ENCODE results near the gene SLC22A23.

The SLC22A23 gene

DNA sequence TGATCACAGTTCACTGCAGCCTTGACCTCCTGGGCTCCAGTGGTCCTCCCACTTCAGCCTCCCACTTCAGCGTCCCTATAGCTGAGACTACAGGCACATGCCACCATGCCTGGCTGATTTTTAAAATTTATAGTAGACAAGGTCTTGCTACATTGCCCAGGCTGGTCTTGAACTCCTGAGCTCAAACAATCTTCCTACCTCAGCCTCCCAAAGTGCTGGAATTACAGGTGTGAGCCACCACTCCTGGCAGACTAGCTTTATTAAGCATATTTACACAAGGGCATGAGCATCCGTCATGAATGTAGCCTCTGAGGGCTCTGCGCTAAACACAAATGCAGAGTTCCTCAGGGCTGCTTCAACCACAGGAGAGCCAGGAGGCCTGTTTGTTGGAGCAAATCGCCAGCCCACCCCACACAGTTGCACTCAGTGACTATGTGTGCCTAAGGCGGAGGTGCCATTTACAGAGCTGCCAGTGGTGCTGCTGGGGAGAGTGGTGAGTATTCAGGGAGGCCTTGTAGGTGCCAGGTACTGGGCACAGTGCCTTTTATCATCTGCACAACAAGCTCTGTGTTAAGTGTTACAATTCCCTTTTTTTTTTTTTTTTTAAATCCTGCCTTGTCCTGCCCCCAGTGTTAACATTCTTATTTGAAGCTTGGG lies 119.9 kb downstream of the SLC22A23 start:
- H4K91ac ChIP-seq (ENCODE audit: low read length), result peak overlapping the region; percentile 25
- H3K27ac ChIP-seq (ENCODE audit: low read length, poor library complexity, severe bottlenecking), result no peak overlapping the region
- H2BK12ac ChIP-seq (ENCODE audit: low read length in 2 of 2), result peak overlapping the region; percentile 47 to 69
- H4K8ac ChIP-seq (ENCODE audit: low read length), result no peak overlapping the region
- no peaks in the 10 kb centered on the region for H3K27me3 ChIP-seq (ENCODE audit: control insufficient read depth in 1 of 2, insufficient read depth in 1 of 2, low read length in 2 of 2)
- H3K9me3 ChIP-seq (ENCODE audit: control insufficient read depth, low read length), result no peaks in the 10 kb centered on the region
- H2BK15ac ChIP-seq (ENCODE audit: low read depth, poor library complexity, severe bottlenecking), result no peak overlapping the region
- no peak overlapping the region for H2BK5ac ChIP-seq (ENCODE audit: low read depth, low read length, poor library complexity, severe bottlenecking)
- no peak overlapping the region for H2BK120ac ChIP-seq (ENCODE audit: low read depth, low read length)
- 95% methylated on average over 5 of the region's 5 CpGs for WGBS
- DNase-seq, result no peak
- H3K4me2 ChIP-seq (ENCODE audit: low read length, poor library complexity, severe bottlenecking), result no peak overlapping the region
- no peak overlapping the region for H3K4me3 ChIP-seq (ENCODE audit: insufficient read depth in 1 of 2, low read depth in 1 of 2, low read length in 2 of 2)
- H3K9ac ChIP-seq (ENCODE audit: low read length), result no peak overlapping the region
- peaks cover 6% of the 10 kb centered on the region for H3K4me1 ChIP-seq (ENCODE audit: control insufficient read depth, insufficient read depth, low read depth, low read length)
- peak overlapping the region; percentile 9 for H2AK5ac ChIP-seq (ENCODE audit: low read length, severe bottlenecking)
- no peak overlapping the region for H2AFZ ChIP-seq (ENCODE audit: low read depth, low read length)
- H3K36me3 ChIP-seq (ENCODE audit: control insufficient read depth in 1 of 2, insufficient read depth in 2 of 2, low read depth in 1 of 2, low read length in 2 of 2), result no peaks in the 10 kb centered on the region
- no peaks in the 10 kb centered on the region for H3K79me1 ChIP-seq (replicated peaks; ENCODE audit: low read length, poor library complexity, severe bottlenecking)
- peak overlapping the region in 1 of 2 experiments; percentile 18 for H3K14ac ChIP-seq (ENCODE audit: low read length in 2 of 2)
- peak overlapping the region in 1 of 2 experiments; percentile 36 for H3K23ac ChIP-seq (ENCODE audit: low read length in 2 of 2)
- H3K4ac ChIP-seq (ENCODE audit: low read depth in 1 of 2, low read length in 2 of 2), result no peak overlapping the region
- H3K18ac ChIP-seq (ENCODE audit: low read depth in 1 of 2, low read length in 2 of 2), result peak overlapping the region in 1 of 2 experiments; percentile 68

DNA sequence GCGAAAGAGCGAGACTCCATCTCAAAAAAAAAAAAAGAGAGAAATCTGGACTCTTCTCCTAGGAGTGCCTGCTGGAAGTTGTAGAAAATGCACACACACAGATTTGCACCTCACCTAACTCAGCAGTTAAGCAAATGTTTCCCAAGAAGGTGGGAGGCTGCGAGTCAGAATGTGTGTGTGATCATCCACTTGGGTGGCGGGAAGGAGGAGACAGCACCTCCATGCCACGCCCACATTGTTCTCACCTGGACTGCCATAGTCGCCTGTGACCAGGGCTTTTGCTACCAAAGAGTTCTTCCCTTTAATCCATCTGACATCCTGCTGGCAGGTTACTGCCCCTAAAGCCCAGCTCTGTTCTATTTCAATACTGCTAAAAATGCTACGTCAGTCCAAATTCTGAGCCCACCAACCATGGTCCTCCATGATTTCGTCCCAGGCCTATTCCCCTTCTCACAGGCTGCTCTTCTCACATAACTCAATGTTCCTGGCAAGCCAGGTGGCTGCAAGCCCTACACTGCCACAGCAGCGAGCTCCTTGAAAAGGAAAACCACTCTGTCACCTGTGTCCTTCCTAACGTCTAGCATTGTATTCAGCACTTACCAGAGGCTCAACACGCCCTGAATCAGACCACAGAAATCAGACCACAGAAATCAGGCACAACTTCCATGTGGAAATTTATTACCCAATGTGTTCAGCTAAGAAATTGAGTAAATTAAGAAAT lies 120.6 kb downstream of the SLC22A23 start:
- no peak for DNase-seq
- H3K4ac ChIP-seq (ENCODE audit: low read depth in 1 of 2, low read length in 2 of 2), result no peak overlapping the region
- no peak overlapping the region for H3K27ac ChIP-seq (ENCODE audit: low read length, poor library complexity, severe bottlenecking)
- no peak overlapping the region for H3K4me3 ChIP-seq (ENCODE audit: insufficient read depth in 1 of 2, low read depth in 1 of 2, low read length in 2 of 2)
- no peak overlapping the region for H2BK12ac ChIP-seq (ENCODE audit: low read length in 2 of 2)
- H2AFZ ChIP-seq (ENCODE audit: low read depth, low read length), result no peak overlapping the region
- 90% methylated on average over 8 of the region's 11 CpGs for WGBS
- no peak overlapping the region for H3K18ac ChIP-seq (ENCODE audit: low read depth in 1 of 2, low read length in 2 of 2)
- H3K36me3 ChIP-seq (ENCODE audit: control insufficient read depth in 1 of 2, insufficient read depth in 2 of 2, low read depth in 1 of 2, low read length in 2 of 2), result no peaks in the 10 kb centered on the region
- H3K4me1 ChIP-seq (ENCODE audit: control insufficient read depth, insufficient read depth, low read depth, low read length), result peaks cover 6% of the 10 kb centered on the region
- H4K91ac ChIP-seq (ENCODE audit: low read length), result no peak overlapping the region
- H3K14ac ChIP-seq (ENCODE audit: low read length in 2 of 2), result no peak overlapping the region
- no peak overlapping the region for H2BK120ac ChIP-seq (ENCODE audit: low read depth, low read length)
- H2AK5ac ChIP-seq (ENCODE audit: low read length, severe bottlenecking), result no peak overlapping the region
- no peak overlapping the region for H3K9ac ChIP-seq (ENCODE audit: low read length)
- H2BK5ac ChIP-seq (ENCODE audit: low read depth, low read length, poor library complexity, severe bottlenecking), result no peak overlapping the region
- H3K4me2 ChIP-seq (ENCODE audit: low read length, poor library complexity, severe bottlenecking), result no peak overlapping the region
- H3K23ac ChIP-seq (ENCODE audit: low read length in 2 of 2), result no peak overlapping the region
- H4K8ac ChIP-seq (ENCODE audit: low read length), result no peak overlapping the region
- no peaks in the 10 kb centered on the region for H3K27me3 ChIP-seq (ENCODE audit: control insufficient read depth in 1 of 2, insufficient read depth in 1 of 2, low read length in 2 of 2)
- no peaks in the 10 kb centered on the region for H3K9me3 ChIP-seq (ENCODE audit: control insufficient read depth, low read length)
- H2BK15ac ChIP-seq (ENCODE audit: low read depth, poor library complexity, severe bottlenecking), result no peak overlapping the region
- H3K79me1 ChIP-seq (replicated peaks; ENCODE audit: low read length, poor library complexity, severe bottlenecking), result no peaks in the 10 kb centered on the region

- H3K9me3 ChIP-seq (ENCODE audit: control insufficient read depth, low read length), result no peaks in the 10 kb centered on the region
- H3K79me1 ChIP-seq (replicated peaks; ENCODE audit: low read length, poor library complexity, severe bottlenecking), result no peaks in the 10 kb centered on the region
- H3K4me3 ChIP-seq (ENCODE audit: insufficient read depth in 1 of 2, low read depth in 1 of 2, low read length in 2 of 2), result no peak overlapping the region
- peaks cover 6% of the 10 kb centered on the region for H3K4me1 ChIP-seq (ENCODE audit: control insufficient read depth, insufficient read depth, low read depth, low read length)
- H3K4me2 ChIP-seq (ENCODE audit: low read length, poor library complexity, severe bottlenecking), result no peak overlapping the region
- no peak overlapping the region for H3K4ac ChIP-seq (ENCODE audit: low read depth in 1 of 2, low read length in 2 of 2)
- H2AK5ac ChIP-seq (ENCODE audit: low read length, severe bottlenecking), result no peak overlapping the region
- H2BK5ac ChIP-seq (ENCODE audit: low read depth, low read length, poor library complexity, severe bottlenecking), result no peak overlapping the region
- H4K91ac ChIP-seq (ENCODE audit: low read length), result no peak overlapping the region
- no peak overlapping the region for H3K27ac ChIP-seq (ENCODE audit: low read length, poor library complexity, severe bottlenecking)
- H3K36me3 ChIP-seq (ENCODE audit: control insufficient read depth in 1 of 2, insufficient read depth in 2 of 2, low read depth in 1 of 2, low read length in 2 of 2), result no peaks in the 10 kb centered on the region
- H3K27me3 ChIP-seq (ENCODE audit: control insufficient read depth in 1 of 2, insufficient read depth in 1 of 2, low read length in 2 of 2), result no peaks in the 10 kb centered on the region
- no peak overlapping the region for H2AFZ ChIP-seq (ENCODE audit: low read depth, low read length)
- no peak overlapping the region for H2BK15ac ChIP-seq (ENCODE audit: low read depth, poor library complexity, severe bottlenecking)
- no peak overlapping the region for H2BK12ac ChIP-seq (ENCODE audit: low read length in 2 of 2)
- H3K9ac ChIP-seq (ENCODE audit: low read length), result no peak overlapping the region
- H2BK120ac ChIP-seq (ENCODE audit: low read depth, low read length), result no peak overlapping the region
- no peak overlapping the region for H4K8ac ChIP-seq (ENCODE audit: low read length)
- no peak overlapping the region for H3K23ac ChIP-seq (ENCODE audit: low read length in 2 of 2)
- WGBS, result 91% methylated on average over 6 of the region's 6 CpGs
- no peak overlapping the region for H3K18ac ChIP-seq (ENCODE audit: low read depth in 1 of 2, low read length in 2 of 2)
- no peak overlapping the region for H3K14ac ChIP-seq (ENCODE audit: low read length in 2 of 2)
- DNase-seq, result no peak
Measured at GRCh38 chr6:3335169-3335568, 121.7 kb downstream of the SLC22A23 start.

- Histone ChIP-seq H2AK5ac (ENCODE audit: low read length, severe bottlenecking) (no peak overlapping the region), H4K8ac (ENCODE audit: low read length) (no peak overlapping the region), H3K79me1 (replicated peaks; ENCODE audit: low read length, poor library complexity, severe bottlenecking) (no peaks in the 10 kb centered on the region), H2BK120ac (ENCODE audit: low read depth, low read length) (no peak overlapping the region), H3K4ac (ENCODE audit: low read depth in 1 of 2, low read length in 2 of 2) (no peak overlapping the region), H2BK15ac (ENCODE audit: low read depth, poor library complexity, severe bottlenecking) (no peak overlapping the region), H3K9ac (ENCODE audit: low read length) (no peak overlapping the region), H3K4me2 (ENCODE audit: low read length, poor library complexity, severe bottlenecking) (no peak overlapping the region), H2BK5ac (ENCODE audit: low read depth, low read length, poor library complexity, severe bottlenecking) (no peak overlapping the region), H3K18ac (ENCODE audit: low read depth in 1 of 2, low read length in 2 of 2) (no peak overlapping the region), H3K14ac (ENCODE audit: low read length in 2 of 2) (no peak overlapping the region), H3K36me3 (ENCODE audit: control insufficient read depth in 1 of 2, insufficient read depth in 2 of 2, low read depth in 1 of 2, low read length in 2 of 2) (no peaks in the 10 kb centered on the region), H3K27me3 (ENCODE audit: control insufficient read depth in 1 of 2, insufficient read depth in 1 of 2, low read length in 2 of 2) (no peaks in the 10 kb centered on the region), H3K9me3 (ENCODE audit: control insufficient read depth, low read length) (no peaks in the 10 kb centered on the region), H3K4me3 (ENCODE audit: insufficient read depth in 1 of 2, low read depth in 1 of 2, low read length in 2 of 2) (no peak overlapping the region), H3K23ac (ENCODE audit: low read length in 2 of 2) (no peak overlapping the region), H3K27ac (ENCODE audit: low read length, poor library complexity, severe bottlenecking) (no peak overlapping the region), H4K91ac (ENCODE audit: low read length) (no peak overlapping the region), H2BK12ac (ENCODE audit: low read length in 2 of 2) (no peak overlapping the region), H3K4me1 (ENCODE audit: control insufficient read depth, insufficient read depth, low read depth, low read length) (peaks cover 6% of the 10 kb centered on the region), H2AFZ (ENCODE audit: low read depth, low read length) (no peak overlapping the region)
- 48% methylated on average over 8 of the region's 8 CpGs for WGBS
- DNase-seq, result no peak
Measured at GRCh38 chr6:3334555-3334954, 122.3 kb downstream of the SLC22A23 start.

Measured in mesenchymal stem cell (in vitro differentiated cells and primary cell).